ENCODE measurements around the gene KRT222.

The KRT222 gene

DNA sequence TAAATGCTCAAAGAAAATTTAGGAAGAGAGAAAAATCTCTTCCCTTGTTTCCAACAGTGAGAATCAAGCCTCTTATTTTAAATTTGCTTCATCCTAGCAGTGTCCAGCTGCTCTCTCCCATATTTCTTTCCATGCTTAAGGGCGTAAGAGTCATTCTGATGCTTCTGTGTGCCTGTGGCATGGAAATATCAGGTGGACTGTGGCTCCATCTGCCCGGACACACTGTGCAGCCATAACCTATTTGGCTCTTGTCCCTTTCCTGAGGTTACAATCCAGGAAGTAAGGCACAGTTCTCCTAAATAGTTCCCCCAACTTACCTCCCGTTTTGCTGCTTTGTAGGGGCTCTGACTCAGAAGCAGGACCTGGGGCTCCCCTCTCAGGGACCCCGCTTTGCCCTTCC, 6.3 kb upstream of the KRT222 start:
- no peaks in the 10 kb centered on the region for H3K36me3 ChIP-seq (ENCODE audit: insufficient read depth, low read length)
- TF ChIP-seq, protein P1, sequence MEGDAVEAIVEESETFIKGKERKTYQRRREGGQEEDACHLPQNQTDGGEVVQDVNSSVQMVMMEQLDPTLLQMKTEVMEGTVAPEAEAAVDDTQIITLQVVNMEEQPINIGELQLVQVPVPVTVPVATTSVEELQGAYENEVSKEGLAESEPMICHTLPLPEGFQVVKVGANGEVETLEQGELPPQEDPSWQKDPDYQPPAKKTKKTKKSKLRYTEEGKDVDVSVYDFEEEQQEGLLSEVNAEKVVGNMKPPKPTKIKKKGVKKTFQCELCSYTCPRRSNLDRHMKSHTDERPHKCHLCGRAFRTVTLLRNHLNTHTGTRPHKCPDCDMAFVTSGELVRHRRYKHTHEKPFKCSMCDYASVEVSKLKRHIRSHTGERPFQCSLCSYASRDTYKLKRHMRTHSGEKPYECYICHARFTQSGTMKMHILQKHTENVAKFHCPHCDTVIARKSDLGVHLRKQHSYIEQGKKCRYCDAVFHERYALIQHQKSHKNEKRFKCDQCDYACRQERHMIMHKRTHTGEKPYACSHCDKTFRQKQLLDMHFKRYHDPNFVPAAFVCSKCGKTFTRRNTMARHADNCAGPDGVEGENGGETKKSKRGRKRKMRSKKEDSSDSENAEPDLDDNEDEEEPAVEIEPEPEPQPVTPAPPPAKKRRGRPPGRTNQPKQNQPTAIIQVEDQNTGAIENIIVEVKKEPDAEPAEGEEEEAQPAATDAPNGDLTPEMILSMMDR (IDR thresholded peaks at IDR 0.05; ENCODE audit: borderline replicate concordance, extremely low read depth, low read length, poor library complexity, severe bottlenecking), result no peak
- no peak for TF ChIP-seq EZH2 (IDR thresholded peaks at IDR 0.05; ENCODE audit: borderline replicate concordance, low read depth, low read length, severe bottlenecking)
- no peak overlapping the region for H3K4me2 ChIP-seq (ENCODE audit: insufficient read depth, low read length)
- no peak overlapping the region for H3K4me3 ChIP-seq (ENCODE audit: low read depth in 1 of 2, low read length in 2 of 2)
- no peak overlapping the region for H3K27ac ChIP-seq (ENCODE audit: low read length)
- H3K27me3 ChIP-seq (ENCODE audit: insufficient read depth, low read length, poor library complexity), result peaks cover 43% of the 10 kb centered on the region
- H3K4me1 ChIP-seq (ENCODE audit: insufficient read depth, low read length), result no peaks in the 10 kb centered on the region
- no peaks in the 10 kb centered on the region for H3K9me3 ChIP-seq (ENCODE audit: insufficient read depth, low read length, severe bottlenecking)
- no peak overlapping the region for H3K9ac ChIP-seq (ENCODE audit: low read depth, low read length)
- H3K79me2 ChIP-seq (ENCODE audit: insufficient read depth, low read length), result no peaks in the 10 kb centered on the region
- ATAC-seq (ENCODE audit: insufficient read depth, low read depth) (no peak), DNase-seq (no peak)
- no peaks in the 10 kb centered on the region for H4K20me1 ChIP-seq (ENCODE audit: insufficient read depth, low read length)
- no peak overlapping the region for H2AFZ ChIP-seq (ENCODE audit: low read depth, low read length)

DNA sequence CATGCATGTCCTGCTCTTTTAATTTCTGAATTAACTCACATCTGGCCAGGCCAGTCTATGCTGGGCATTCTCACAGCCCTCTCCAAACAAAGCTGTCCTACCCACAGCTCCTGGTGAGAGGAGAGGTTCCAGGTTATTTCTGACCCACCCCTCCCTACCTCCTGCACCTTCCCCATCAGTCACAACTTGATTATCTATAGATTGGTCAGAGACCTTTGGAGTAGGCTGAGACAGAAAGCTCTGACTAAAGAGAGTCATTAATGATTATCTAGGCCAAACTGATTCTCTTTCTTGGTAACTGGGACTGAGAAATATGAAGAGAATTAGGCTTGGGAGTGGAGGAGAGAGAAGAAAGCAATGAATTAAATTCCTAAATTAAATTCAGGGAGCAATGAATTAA, 1.4 kb upstream of the KRT222 start:
- H3K4me1 ChIP-seq (ENCODE audit: insufficient read depth, low read length), result no peaks in the 10 kb centered on the region
- no peaks in the 10 kb centered on the region for H4K20me1 ChIP-seq (ENCODE audit: insufficient read depth, low read length)
- TF ChIP-seq, protein P1 (IDR thresholded peaks at IDR 0.05; ENCODE audit: borderline replicate concordance, extremely low read depth, low read length, poor library complexity, severe bottlenecking), result no peak
- TF ChIP-seq EZH2 (IDR thresholded peaks at IDR 0.05; ENCODE audit: borderline replicate concordance, low read depth, low read length, severe bottlenecking), result no peak
- no peak overlapping the region for H2AFZ ChIP-seq (ENCODE audit: low read depth, low read length)
- ATAC-seq (ENCODE audit: insufficient read depth, low read depth) (no peak), DNase-seq (no peak)
- H3K9me3 ChIP-seq (ENCODE audit: insufficient read depth, low read length, severe bottlenecking), result no peaks in the 10 kb centered on the region
- H3K4me2 ChIP-seq (ENCODE audit: insufficient read depth, low read length), result no peak overlapping the region
- no peak overlapping the region for H3K9ac ChIP-seq (ENCODE audit: low read depth, low read length)
- no peaks in the 10 kb centered on the region for H3K79me2 ChIP-seq (ENCODE audit: insufficient read depth, low read length)
- no peaks in the 10 kb centered on the region for H3K36me3 ChIP-seq (ENCODE audit: insufficient read depth, low read length)
- peaks cover 48% of the 10 kb centered on the region for H3K27me3 ChIP-seq (ENCODE audit: insufficient read depth, low read length, poor library complexity)
- H3K27ac ChIP-seq (ENCODE audit: low read length), result no peak overlapping the region
- no peak overlapping the region for H3K4me3 ChIP-seq (ENCODE audit: low read depth in 1 of 2, low read length in 2 of 2)

DNA sequence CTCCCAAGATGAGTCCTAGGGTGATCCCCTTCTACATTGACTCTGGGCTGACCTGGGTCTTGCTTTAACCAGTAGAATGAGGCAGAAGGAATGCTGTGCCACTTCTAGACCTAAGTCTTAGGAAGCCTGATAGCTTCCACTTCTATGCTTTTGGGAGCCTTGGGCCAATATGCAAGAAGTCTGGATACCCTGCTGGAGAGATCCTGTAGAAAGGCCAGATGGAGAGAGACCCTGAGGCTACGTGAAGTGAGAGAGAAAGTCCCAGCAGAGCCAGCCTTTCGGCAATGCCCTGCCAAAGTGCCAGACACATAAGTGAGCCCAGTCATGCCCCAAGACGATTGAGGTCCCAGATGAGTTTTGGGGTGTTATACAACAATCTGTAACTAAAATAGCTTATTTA, 1.7 kb downstream of the KRT222 start:
- Histone ChIP-seq H3K9me3 (ENCODE audit: insufficient read depth, low read length, severe bottlenecking) (no peaks in the 10 kb centered on the region), H3K36me3 (ENCODE audit: insufficient read depth, low read length) (no peaks in the 10 kb centered on the region), H4K20me1 (ENCODE audit: insufficient read depth, low read length) (no peaks in the 10 kb centered on the region), H3K4me3 (ENCODE audit: low read depth in 1 of 2, low read length in 2 of 2) (no peak overlapping the region), H3K79me2 (ENCODE audit: insufficient read depth, low read length) (no peaks in the 10 kb centered on the region), H3K4me2 (ENCODE audit: insufficient read depth, low read length) (no peak overlapping the region), H3K27ac (ENCODE audit: low read length) (no peak overlapping the region), H3K9ac (ENCODE audit: low read depth, low read length) (no peak overlapping the region), H2AFZ (ENCODE audit: low read depth, low read length) (no peak overlapping the region), H3K27me3 (ENCODE audit: insufficient read depth, low read length, poor library complexity) (peaks cover 33% of the 10 kb centered on the region), H3K4me1 (ENCODE audit: insufficient read depth, low read length) (no peaks in the 10 kb centered on the region)
- DNase-seq (no peak), ATAC-seq (ENCODE audit: insufficient read depth, low read depth) (no peak)
- TF ChIP-seq EZH2 (IDR thresholded peaks at IDR 0.05; ENCODE audit: borderline replicate concordance, low read depth, low read length, severe bottlenecking), result peak; percentile 52
- TF ChIP-seq, protein P1 (IDR thresholded peaks at IDR 0.05; ENCODE audit: borderline replicate concordance, extremely low read depth, low read length, poor library complexity, severe bottlenecking), result no peak

DNA sequence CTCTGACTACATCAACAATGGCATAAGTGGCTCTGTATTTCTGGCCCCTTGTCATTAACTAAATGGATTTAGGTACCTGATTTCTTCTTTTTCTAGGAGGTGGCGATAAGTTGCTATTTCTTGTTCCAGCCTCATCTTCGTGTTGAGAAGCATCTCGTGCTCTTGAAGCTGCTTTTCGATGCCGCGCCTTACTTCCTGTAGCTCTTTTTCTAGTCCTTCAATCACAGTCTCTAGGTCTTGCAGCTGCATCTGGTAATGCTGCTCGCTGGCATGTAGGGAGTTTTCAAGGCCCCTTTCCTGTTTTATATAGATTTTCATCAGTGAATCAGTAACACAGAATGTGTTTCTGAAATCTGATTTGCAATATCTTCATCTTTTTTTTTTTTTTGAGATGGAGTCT, 5.1 kb downstream of the KRT222 start:
- H3K9me3 ChIP-seq (ENCODE audit: insufficient read depth, low read length, severe bottlenecking), result no peaks in the 10 kb centered on the region
- no peaks in the 10 kb centered on the region for H3K36me3 ChIP-seq (ENCODE audit: insufficient read depth, low read length)
- H3K9ac ChIP-seq (ENCODE audit: low read depth, low read length), result no peak overlapping the region
- H4K20me1 ChIP-seq (ENCODE audit: insufficient read depth, low read length), result no peaks in the 10 kb centered on the region
- TF ChIP-seq, protein P1 (IDR thresholded peaks at IDR 0.05; ENCODE audit: borderline replicate concordance, extremely low read depth, low read length, poor library complexity, severe bottlenecking), result no peak
- TF ChIP-seq EZH2 (IDR thresholded peaks at IDR 0.05; ENCODE audit: borderline replicate concordance, low read depth, low read length, severe bottlenecking), result no peak
- ATAC-seq (ENCODE audit: insufficient read depth, low read depth) (no peak), DNase-seq (no peak)
- no peak overlapping the region for H2AFZ ChIP-seq (ENCODE audit: low read depth, low read length)
- H3K27ac ChIP-seq (ENCODE audit: low read length), result no peak overlapping the region
- H3K4me1 ChIP-seq (ENCODE audit: insufficient read depth, low read length), result no peaks in the 10 kb centered on the region
- no peak overlapping the region for H3K4me2 ChIP-seq (ENCODE audit: insufficient read depth, low read length)
- no peaks in the 10 kb centered on the region for H3K79me2 ChIP-seq (ENCODE audit: insufficient read depth, low read length)
- H3K4me3 ChIP-seq (ENCODE audit: low read depth in 1 of 2, low read length in 2 of 2), result no peak overlapping the region
- peaks cover 20% of the 10 kb centered on the region for H3K27me3 ChIP-seq (ENCODE audit: insufficient read depth, low read length, poor library complexity)

All from DND-41 (cell line).